AG04450 (cell line): ENCODE measurements around the gene H6PD. TPM values are rescaled to one million over a fixed set of nuclear protein-coding genes. Genes with fewer than 3 reads are reported as not detected.

Experiments
- CTCF ChIA-PET: fragments of 300-600, 350-600 bp; formaldehyde crosslinking; extraction: SDS; loops from one replicate; lab custom pipeline; 2022; ENCODE audit warnings: antibody characterized with exemption, inconsistent platforms; lab: Charles Lee
- POLR2A ChIA-PET: fragments of 350-600 bp; formaldehyde crosslinking; extraction: SDS; loops from one replicate; lab custom pipeline; 2021; ENCODE audit warnings: antibody characterized with exemption, inconsistent platforms; lab: Yijun Ruan, JAX
- DNase-seq: peaks from one replicate; pipeline ENCODE4 v3.0.0-alpha.2; 2011; ENCODE audit warnings: low read depth, low spot score
- H3K27ac ChIP-seq: one replicate; pipeline ENCODE4 v1.5.1; 2012; ENCODE audit warnings: low read depth, low read length, control low read depth
- H3K27me3 ChIP-seq: one replicate; pipeline ENCODE4 v1.6.0; 2012; ENCODE audit warnings: low read length; ENCODE audit not compliant: control insufficient read depth, insufficient read depth
- H3K4me3 ChIP-seq: 2 replicates; pipeline ENCODE4 v1.5.1; 2011; ENCODE audit warnings: mild to moderate bottlenecking, low read depth, low read length, control low read depth
- H3K9me3 ChIP-seq: 2 replicates; pipeline ENCODE4 v1.5.1; 2012; ENCODE audit warnings: low read length; ENCODE audit not compliant: control insufficient read depth, insufficient read depth
- CTCF ChIP-seq: IDR thresholded peaks from 2 replicates; pipeline ENCODE4 v1.5.1; 2011; ENCODE audit warnings: low read depth, low read length, control low read depth, inconsistent platforms
- polyA plus RNA-seq: library from polyadenylated mRNA; depleted of rRNA; stranded (reverse); fragments of >200 nt; gene quantifications from 2 replicates; pipeline ENCODE4 v1.2.3, GENCODE V29; 2011

The H6PD gene
- polyA plus RNA-seq, 1 experiment, result 18.3 TPM

DNA sequence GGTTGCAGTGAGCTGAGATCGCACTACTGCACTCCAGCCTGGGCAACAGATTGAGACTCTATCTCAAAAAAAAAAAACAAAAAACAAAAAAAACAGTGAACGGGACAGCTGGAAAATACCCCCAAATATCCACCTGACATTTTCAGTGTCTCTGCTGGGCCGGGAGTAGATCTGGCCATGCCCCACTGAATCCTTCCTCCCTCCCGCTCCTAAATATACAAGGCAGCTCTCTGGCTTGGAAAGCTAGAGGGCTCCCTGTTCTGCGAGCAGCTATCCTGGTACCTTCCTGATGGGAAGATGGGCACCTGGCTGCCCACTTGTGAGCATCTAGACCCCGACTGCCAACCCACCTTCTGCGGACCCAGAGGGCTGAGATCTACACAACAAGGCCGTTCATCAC, 79.5 kb downstream of the H6PD start:
- Histone ChIP-seq H3K4me3 (no peak overlapping the region), H3K27me3 (no peaks in the 10 kb centered on the region), H3K27ac (peak overlapping the region; percentile 31), H3K9me3 (no peaks in the 10 kb centered on the region)
- no peak for DNase-seq
- POLR2A ChIA-PET, result no interaction called here
- CTCF ChIA-PET, result no interaction called here
- no peak for TF ChIP-seq CTCF

DNA sequence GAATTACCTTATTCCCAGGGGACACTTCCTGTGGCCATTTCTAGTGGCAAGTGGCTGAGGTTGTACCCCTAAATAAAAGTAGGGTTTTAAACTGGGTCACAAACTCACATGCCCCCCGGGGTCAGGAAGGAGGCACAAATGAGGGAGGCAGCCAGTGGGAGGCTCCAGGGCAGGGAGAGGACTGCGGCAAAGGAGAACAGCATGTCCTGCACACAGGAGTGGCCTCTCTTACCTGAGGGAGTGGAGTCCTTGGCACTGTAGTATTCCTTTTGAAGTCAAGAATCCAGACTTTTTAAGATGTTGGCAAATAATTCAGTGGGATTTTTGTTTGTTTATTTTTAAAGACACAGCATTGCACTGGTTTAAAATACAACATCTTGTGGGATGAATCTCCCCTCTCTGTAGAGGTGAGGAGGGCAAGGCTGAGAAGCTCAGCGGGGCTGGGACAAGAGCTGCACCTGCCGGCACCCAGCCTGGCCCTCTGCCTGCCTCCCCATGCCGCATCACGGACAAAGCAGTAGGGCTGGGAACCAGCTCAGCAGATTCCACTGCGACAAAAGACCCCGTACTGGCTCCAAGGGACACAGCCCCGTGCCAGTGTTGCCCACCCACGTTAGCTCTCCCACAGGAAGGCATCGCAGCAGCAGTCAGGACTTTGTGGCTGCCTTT, 80.3 kb downstream of the H6PD start:
- CTCF ChIA-PET, result interaction anchor here (0.8 kb wide), 1 partner anchor 141 kb away, joined by 3 read pairs; no protein-coding TSS in a partner anchor
- Histone ChIP-seq H3K9me3 (no peaks in the 10 kb centered on the region; the same call in 1 of the 2 replicates), H3K27ac (peak overlapping the region; percentile 87), H3K27me3 (no peaks in the 10 kb centered on the region), H3K4me3 (no peak overlapping the region)
- no peak for DNase-seq
- TF ChIP-seq CTCF, result no peak
- POLR2A ChIA-PET, result interaction anchor here (0.5 kb wide), 1 partner anchor 147 kb away, joined by 5 read pairs; no protein-coding TSS in a partner anchor

DNA sequence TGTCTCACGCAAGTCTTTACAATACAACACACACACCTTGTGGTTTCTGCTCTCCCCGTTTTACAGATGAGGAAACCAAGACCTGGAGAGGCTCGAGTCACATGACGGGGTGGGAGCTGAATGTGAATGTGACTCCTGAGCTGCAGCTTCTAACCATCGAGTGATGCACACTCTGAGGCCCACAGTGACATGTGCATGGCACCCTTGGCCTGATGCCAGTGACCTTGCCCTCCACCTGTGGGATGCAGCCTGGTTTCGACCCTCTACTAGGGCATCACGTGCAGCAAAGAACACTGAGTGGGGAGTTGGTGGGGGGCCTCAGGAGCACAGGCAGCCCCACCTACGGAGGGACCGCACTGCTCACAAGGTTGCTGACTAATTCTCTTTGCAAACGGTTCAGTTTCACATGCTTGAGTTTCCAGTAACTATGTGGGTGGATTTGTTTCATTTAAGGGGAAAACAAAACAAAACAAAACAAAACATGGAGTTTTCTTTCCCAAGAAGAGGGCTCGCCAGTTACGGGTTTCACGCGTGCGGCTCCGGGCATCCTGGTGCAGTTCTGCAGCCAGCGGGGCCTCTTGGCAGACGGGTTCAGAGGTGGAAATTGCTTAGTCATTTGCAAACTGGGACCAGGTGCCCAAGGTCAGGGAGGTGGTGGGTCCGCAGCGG, 81.0 kb downstream of the H6PD start:
- Histone ChIP-seq H3K9me3 (no peaks in the 10 kb centered on the region; the same call in 1 of the 2 replicates), H3K4me3 (peak overlapping the region; percentile 10; the same call in 1 of the 2 replicates), H3K27ac (peak overlapping the region; percentile 87), H3K27me3 (no peaks in the 10 kb centered on the region)
- ChIA-PET POLR2A (interaction anchor here (0.5 kb wide), 1 partner anchor 147 kb away, joined by 5 read pairs; no protein-coding TSS in a partner anchor), CTCF (interaction anchor here (0.8 kb wide), 1 partner anchor 140 kb away, joined by 3 read pairs; no protein-coding TSS in a partner anchor)
- no peak for TF ChIP-seq CTCF
- peak; percentile 69 for DNase-seq

GRCh38 chr1:9316080-9316444, 81.5 kb downstream of the H6PD start:
- ChIA-PET CTCF (no interaction called here), POLR2A (no interaction called here)
- H3K27ac ChIP-seq, result peak overlapping the region; percentile 87

More at GRCh38 chr1:9316080-9316444, 81.5 kb downstream of the H6PD start:
- H3K9me3 ChIP-seq, result no peaks in the 10 kb centered on the region; the same call in 1 of the 2 replicates
- DNase-seq, result no peak
- H3K4me3 ChIP-seq, result peak overlapping the region; percentile 10; the same call in 1 of the 2 replicates
- H3K27me3 ChIP-seq, result no peaks in the 10 kb centered on the region
- TF ChIP-seq CTCF, result no peak
